Measurements from ENCODE around the gene PIWIL1. TPM values are rescaled to one million over a fixed set of nuclear protein-coding genes. Genes with fewer than 3 reads are reported as not detected.

PIWIL1 gene
- total RNA-seq, 2 experiments from 2014 or later = not detected

DNA sequence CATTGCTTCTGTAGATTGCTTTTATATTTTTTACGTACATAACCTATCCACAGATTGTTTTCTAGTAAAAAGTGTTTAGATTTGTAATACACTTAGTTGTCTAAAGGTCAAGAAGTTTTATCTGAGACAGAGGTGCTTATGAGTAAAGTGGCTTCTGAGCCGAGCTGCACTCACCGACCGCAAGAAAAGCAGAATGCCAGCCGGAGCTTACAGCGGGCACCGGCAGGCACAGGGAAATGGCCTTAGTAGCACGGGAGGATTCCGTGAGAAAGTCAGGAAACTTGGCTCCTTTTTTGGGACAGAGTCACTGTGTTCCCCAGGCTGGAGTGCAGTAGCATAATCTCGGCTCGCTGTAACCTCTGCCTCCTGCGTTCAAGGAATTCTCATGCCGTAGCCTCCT, 29.8 kb downstream of the PIWIL1 start:
- ChIA-PET POLR2A (no interaction called here), CTCF (no interaction called here)

DNA sequence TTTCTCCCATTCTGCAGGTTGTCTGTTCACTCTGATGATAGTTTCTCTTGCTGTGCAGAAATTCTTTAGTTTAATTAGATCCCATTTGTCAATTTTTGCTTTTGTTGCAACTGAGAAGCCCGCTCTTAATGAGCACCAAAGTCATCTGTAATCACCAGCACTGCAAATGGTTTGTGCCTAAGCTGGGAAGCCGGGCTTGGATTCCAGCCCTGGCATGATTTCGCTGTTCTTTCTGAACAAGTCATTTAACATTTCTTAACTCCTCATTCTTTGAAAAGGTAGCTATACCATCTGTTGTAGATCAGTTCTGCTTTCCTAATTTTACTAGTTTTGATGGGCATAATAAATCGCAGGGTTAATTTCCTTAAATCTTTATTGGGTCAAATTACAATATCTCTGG, 32.1 kb downstream of the PIWIL1 start:
- CTCF ChIA-PET = no interaction called here
- POLR2A ChIA-PET = no interaction called here

DNA sequence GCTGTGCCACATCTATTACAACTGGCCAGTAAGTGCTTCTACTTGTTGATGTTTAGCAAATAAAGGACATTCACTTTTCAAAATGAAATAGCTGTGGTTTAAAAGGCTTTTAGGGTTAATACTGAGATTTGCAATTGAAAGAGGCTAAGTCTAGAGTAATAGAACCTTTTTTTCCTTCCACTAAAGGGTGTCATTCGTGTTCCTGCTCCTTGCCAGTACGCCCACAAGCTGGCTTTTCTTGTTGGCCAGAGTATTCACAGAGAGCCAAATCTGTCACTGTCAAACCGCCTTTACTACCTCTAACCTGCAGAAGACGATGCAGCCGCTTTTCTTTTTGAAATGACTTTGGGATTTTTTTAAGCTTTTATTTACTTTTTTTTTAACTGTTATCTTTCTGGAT, 33.6 kb downstream of the PIWIL1 start:
- POLR2A ChIA-PET = no interaction called here
- CTCF ChIA-PET = no interaction called here

DNA sequence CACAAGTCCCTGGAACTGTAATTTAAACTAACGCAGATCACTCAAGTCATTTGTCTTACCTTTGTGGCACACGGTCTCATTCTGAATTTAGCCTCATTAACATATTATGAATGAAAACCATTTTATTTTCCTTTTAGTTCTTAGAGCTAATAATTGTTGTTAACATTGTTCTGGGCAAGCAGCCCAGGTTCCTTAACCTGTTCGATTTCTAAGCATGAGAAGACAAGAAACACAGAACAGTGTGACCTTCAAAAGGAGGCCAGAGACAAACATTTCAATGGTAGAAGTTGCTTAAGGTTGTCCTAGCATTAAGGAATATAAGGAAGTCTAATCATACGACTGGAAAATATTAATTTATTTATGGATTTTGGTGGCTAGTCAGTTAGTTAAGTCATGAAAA, 35.2 kb downstream of the PIWIL1 start:
- ChIA-PET CTCF (interaction anchor here (0.8 kb wide), 1 partner anchor 10 kb away, joined by 3 read pairs; no protein-coding TSS in a partner anchor), POLR2A (no interaction called here)

DNA sequence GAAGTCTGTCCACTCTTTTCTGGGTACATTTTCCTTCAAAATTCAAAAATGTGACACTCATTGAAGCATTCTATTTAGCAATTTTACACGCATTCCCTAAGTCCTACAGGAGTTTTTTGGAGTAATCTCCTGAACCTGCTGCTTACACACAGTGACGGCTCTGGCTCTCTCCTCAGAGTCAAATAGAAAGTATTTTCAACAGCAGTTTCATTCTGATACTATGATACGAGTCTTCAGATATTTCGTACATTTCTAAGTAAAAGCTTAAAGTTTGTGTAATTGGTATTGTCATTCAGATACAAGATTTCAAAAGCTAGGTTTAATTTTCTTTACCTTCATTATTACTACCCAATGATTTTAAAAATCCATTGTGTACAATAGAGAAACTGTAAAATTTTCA, 36.4 kb downstream of the PIWIL1 start:
- ChIA-PET POLR2A (interaction anchor here (0.6 kb wide), 1 partner anchor 213 kb away, joined by 3 read pairs; no protein-coding TSS in a partner anchor), CTCF (no interaction called here)

DNA sequence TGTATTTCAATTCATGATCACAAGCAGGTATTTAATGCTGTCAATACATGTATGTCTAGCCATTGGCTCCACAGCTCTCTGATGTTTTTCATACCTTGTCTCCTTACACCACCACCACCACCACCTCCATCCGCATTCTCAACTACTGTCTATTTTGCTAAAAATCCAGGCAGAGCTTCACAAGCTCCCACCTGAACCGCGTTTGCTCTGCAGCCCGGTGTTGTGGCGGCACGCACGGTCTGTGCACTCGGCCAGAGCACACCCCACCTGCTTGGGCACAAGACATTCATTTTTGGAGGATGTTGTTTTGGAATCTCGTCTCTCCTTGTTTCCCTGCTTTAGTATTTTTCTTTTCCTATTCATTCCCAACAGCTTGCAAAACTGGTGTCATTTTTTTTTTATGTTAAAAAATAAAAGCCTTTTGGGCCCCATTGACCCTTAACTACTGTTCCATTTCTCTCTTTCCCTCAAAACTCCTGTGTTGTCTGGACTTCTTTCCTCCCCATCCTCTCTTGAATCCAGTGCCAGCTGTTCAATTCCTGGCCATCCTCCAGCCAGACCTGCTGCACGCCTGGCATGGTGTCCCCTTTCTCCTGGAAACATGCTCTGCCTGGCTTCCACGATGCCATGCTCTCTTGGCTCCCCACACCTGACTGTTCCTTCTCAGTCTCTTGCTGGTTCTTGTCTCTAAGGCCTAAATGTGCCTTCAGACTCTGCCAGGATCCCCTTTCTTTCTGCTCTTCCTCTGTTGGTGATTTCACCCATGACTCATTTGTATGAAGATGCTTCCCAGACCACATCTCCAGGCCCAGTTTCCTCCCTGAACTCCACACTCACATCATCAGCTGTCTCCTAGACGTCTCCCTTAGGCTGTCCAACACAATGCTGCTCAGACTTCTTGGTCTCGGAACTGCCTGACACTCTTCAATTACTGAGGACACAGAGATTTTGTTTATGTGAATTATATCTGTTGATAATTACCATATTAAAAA, 37.9 kb downstream of the PIWIL1 start:
- ChIA-PET CTCF (no interaction called here), POLR2A (no interaction called here)

DNA sequence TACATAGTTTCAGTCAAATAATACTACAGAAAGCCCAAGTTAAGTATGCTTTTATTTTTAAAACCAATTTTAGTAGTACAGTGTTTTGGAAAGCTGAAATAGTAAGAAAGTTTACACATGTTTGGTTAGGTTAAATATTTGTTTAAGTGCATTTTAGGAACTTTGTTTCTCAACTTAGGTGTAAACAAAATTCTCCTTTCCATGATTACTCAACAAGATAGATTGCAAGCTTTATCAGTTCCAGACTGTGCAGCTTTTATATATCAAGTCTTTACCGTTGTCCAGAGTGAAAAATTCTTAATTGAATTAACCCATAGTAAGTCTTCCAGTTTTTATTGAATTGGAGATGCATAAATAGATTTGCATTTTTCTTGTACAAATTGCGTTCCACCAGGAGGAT, 45.1 kb downstream of the PIWIL1 start:
- CTCF ChIA-PET = no interaction called here
- POLR2A ChIA-PET = no interaction called here

DNA sequence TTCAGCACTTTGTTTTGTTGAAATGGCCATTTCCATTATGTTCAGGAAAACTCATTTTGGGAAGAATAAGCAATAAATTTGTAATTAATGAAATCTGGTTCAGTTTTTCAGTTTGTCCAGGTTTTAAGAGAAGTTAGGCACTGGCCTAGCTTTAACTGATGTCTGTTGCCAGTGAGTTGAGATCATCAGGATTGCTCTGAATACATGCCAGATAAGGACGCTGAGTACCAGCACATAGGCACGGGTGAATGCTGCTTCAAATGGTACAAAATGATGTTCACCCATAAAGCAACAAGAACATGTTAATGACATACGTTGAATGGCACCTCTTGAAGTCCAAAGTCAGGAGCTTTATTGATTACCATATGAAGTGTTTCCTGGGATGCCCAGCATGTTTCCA, 46.5 kb downstream of the PIWIL1 start:
- CTCF ChIA-PET = no interaction called here
- POLR2A ChIA-PET = no interaction called here

DNA sequence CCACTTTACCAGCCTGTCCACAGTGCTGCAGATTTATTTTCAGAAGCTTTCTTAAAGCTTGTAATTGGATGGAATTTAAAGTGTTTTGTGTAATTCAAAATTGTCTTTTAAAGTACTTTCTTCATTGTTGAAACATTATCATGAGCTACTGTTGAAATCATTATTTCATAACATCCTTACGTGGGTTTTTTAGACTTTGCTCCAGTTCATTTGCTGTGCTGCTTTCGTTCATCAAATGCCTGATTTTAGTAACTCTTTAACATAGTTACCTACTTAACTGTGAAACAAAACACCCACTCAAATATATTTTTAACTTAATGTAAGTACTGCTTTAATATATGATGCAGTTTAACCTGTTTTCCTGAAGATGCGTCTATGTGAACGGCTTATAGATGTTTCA, 47.5 kb downstream of the PIWIL1 start:
- ChIA-PET POLR2A (no interaction called here), CTCF (no interaction called here)

DNA sequence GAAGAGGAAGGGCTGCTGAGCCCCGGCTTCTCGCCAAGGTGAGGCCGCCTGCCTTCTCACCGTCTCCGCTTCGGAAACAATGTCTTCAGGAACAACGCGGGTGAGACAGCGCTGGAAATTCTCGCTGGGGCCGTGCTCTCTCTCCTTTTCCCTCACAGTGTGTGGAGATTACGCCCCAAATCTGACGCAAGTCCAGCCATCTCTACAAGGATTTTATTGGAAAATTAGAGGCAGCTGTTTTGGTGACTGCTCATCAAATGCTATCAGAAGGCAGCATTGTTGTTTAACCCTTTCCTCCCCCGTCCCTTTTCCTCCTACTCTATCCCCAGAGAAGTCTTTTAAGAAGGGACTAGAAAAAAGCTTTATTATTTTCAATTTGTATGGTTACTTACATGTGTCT, 53.5 kb downstream of the PIWIL1 start:
- ChIA-PET POLR2A (no interaction called here), CTCF (no interaction called here)

DNA sequence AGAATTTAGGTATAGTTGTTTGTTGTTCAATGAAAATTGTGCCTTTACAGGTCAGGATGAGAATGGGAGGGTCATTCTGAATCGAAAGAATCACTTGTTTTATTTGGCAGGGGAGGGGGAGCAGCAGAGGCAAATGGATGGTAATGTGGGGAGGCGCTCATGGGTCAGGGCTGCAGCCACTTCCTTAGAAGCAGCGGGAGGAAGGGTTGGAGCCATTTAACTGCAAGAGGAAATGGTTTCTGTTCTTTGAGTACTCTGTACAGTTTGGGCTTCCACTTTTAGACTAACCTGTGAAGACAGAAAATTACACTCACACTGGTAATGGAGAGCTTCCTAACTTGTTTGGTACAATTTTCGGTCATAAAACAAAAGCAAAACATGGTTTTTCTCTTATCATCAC, 57.2 kb downstream of the PIWIL1 start:
- CTCF ChIA-PET = no interaction called here
- POLR2A ChIA-PET = no interaction called here

DNA sequence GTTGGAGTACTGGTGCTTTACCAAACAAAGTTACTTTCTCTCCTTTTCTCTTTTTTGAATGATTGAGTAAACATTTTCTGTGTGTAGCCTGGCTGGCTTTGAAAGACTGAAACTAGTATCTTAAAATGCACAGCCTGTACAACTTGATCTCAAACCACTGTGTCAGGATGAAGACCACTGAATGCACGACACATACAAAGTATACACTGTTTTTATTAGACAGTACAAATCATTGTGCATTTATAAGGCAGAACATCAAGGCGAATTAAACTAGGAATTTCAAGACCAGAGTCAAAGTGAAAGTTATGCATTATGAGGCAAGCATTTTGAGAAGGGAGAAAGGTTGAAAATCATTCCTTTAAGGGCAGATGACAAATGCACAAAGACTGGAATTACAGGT, 59.0 kb downstream of the PIWIL1 start:
- POLR2A ChIA-PET = no interaction called here
- CTCF ChIA-PET = no interaction called here

DNA sequence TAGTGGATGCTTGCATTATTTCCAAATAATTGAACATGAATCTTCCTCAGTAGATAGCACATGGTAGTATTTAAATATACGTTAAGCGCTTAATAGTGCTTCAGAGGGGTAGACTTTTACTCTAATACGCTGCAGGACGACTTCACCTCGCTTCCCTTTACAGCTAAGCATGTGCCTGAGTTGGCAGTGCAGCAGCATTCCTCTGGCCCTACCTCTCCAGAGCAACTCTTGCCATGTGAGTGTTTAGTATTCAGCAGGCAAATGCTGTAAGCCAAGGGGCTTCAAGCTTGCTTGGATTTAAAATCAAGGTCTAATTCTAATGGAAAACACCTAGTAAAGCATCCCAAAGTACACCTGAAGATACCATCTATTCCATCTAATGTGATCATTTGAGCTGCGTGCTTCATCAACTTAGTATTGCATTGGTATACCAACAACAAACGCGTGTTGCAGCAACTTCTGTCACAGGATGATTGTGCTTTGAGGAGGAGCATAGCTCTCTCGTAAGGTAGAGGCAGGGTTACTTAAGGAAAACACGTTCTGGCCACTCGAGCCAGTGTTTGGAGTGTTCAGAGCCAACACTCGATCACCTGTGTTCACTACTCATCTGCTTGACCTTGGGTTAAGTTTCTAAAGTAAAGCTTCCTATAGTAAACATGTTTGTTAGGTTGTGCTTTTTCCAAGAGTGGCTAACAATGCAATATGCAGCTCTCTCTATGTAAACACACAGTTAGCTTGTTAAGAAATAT, 60.6 kb downstream of the PIWIL1 start:
- POLR2A ChIA-PET = no interaction called here
- CTCF ChIA-PET = interaction anchor here (1.0 kb wide), 1 partner anchor 9 kb away, joined by 3 read pairs; no protein-coding TSS in a partner anchor

DNA sequence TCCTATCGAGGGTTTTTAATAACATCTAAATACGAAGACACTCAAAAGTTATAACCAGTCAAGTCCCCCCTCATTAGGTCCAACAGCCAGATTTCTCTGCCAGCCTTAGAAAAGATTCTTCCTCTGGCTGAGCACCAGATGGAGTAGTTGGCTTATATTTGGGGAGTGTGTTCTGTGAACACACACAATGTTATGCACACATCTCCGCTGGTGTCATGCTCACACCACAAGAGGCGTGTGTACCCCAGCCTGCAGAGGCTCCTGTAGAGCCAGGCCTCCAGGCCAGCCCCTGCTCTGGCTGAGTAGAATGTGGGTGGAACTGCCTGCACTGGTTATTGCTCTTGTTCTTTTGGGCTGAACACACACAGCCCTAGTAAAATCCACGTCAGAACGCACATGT, 64.0 kb downstream of the PIWIL1 start:
- ChIA-PET POLR2A (no interaction called here), CTCF (no interaction called here)

DNA sequence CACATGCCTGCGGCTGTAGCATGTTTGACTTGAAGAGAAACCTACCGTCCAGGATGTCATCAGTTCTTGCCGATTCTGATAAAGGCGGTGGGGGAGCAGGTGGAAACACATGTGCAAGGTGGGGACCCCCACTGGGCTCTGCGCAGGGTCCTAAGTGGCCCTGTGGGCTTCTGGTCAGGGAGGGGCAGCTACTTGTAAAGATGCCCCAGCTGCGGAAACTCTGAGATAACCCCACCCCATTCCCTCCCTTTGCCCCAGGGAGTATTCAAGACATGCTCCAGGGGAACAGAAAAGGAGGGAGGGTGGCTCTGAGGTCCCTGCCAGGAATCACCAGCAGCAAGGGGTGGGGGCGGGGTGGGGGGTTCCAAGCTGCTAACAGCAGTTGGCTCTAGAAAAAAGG, 67.6 kb downstream of the PIWIL1 start:
- CTCF ChIA-PET = no interaction called here
- POLR2A ChIA-PET = no interaction called here

DNA sequence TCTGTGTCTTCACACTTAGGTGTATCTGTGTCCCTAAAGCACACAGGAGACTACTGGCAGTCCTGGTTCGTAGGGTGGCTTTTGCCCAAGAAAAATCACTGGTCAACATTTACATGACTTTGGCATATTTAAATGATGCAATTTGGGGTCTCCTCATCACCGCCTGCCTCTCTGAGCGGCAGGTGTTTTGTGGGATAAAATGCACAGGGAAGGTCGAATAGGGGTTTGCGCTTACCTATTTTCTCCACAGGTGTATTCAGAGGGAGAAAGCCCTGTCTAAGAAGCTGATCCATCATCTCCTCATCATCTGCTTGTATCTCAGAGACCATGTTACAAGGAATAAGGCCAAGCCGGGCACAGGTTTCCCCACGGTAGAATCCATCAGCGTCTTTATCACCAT, 74.7 kb downstream of the PIWIL1 start:
- ChIA-PET CTCF (no interaction called here), POLR2A (no interaction called here)

DNA sequence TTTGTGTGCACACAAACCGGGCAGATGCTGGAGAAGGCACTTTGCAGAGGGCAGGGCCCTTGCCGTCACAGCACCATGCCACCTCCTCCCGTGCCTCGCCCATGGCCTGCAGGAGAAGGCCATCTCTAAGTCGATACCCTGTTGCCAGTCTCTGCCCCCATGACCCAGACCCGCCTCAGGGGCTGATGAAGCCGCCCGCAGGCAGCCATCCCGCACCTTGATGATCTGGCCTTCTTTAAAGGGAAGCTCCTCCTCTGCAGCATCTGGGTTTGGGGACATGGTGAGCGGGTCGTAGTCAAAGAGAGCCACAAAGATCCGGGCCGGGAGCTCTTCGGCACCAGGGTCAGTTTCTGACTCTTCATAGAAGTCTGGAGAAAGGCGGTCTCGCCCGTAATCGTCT, 76.2 kb downstream of the PIWIL1 start:
- POLR2A ChIA-PET = no interaction called here
- CTCF ChIA-PET = no interaction called here

DNA sequence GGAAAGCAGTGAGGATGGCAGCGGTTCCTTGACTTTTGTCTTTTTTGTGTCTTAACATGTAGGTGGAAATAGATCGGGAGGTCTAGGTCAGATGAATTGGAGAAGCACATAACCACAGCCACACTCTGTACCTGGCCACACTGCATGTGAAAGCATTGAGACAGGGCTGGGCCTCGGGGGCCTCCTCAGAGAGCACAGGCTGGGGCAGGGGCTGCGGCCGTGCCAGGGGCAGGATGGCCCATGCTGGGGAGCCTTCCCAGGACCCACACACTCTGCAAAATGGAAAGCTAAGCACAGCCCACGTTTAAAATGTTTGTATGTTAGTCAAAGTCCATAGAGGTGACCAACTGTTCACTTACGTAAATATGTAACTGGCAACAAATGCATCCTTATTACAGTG, 76.7 kb downstream of the PIWIL1 start:
- ChIA-PET CTCF (no interaction called here), POLR2A (no interaction called here)

DNA sequence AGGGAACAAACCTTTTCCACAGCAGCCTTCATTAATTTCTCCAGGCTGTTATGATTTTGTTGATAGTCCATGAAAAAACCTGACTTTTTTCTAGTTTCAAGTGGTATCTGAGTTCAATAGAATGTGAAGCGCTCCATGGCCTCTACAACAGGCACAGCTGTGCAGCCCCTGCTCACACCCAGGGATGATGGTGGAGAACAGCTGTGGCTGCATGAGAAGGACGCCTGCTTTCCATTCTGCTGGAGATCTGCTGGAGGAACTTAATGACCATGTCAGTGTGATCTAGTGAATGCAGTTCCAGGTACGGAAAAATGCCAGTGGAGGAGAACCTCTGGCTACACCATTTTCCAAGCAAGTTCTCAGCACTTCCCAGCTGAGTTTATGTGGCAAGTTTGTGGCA, 80.6 kb downstream of the PIWIL1 start:
- POLR2A ChIA-PET = no interaction called here
- CTCF ChIA-PET = no interaction called here

DNA sequence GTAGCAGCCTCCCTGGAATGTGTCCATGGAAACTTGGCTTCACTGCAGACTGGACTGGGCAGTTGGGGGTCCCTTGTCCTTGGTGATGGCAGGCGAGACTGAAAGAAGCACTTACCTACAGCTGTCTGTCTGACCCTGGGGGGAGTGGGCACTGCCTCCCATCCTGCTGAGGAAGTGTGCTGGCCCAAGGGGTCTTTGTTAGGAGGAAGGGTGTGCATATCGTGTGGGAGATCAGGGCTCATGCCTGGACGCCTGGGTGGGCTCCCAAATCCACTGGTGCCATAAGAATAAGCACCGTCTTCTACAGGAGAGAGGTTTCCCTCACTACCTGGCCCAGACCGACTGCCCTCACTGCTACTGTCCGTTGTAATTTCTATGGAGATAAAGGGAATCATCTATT, 81.4 kb downstream of the PIWIL1 start:
- ChIA-PET CTCF (no interaction called here), POLR2A (no interaction called here)

DNA sequence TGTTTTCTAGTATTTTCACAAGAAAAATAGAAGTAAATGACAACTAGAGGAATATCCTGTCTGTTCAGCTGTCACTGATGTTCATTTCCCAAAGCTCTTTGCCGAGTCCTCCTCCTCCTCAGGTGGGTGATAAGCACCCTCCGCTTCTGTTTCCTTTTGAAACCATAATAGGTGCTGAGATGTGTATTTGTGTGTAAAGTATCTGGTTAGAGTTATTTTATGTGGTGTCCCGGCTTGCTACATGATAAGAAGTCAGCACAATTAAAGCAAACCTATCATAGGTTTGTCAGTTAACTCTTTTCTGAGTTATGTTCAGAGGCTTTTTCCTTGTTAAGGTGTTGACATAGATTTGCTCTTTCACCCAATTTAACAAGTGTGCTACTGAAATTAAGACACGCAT, 82.4 kb downstream of the PIWIL1 start:
- CTCF ChIA-PET = no interaction called here
- POLR2A ChIA-PET = no interaction called here

DNA sequence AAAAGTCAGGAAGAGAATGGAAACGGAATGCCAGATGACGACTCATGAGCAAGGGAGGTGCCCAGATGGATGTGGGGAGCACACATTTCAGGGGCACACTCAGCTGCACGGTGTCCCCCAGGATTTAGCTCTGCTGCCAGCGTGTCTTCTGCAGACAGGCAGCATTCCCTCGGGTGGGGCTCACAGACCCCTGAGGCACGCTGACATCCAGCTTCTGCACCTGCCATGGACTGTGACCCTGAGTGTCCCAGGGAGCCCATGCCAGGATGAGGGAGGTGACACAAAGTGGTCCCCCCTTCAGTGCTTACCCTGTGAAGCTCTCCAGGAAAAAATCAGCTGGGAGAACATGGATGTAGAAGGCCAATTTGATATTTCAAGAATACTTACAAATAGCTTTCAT, 84.2 kb downstream of the PIWIL1 start:
- POLR2A ChIA-PET = no interaction called here
- CTCF ChIA-PET = no interaction called here

Measured in activated CD8-positive, alpha-beta memory T cell treated with anti-CD3 and anti-CD28 coated beads for 36 hours (primary cell).